ENCODE measurements around the gene NFIC.
"Not testable (repeated sequence)": the region's sequence is repeated elsewhere in the genome, so short reads cannot be mapped to it uniquely, and the experiment has no call there.

Gene NFIC

GRCh38 chr19:3374369-3375112, 8.2 kb downstream of the NFIC start:
- H3K4me3 ChIP-seq (ENCODE audit: insufficient read depth, low read depth, low read length), result no peak overlapping the region
- peaks cover 33% of the 10 kb centered on the region for H3K27me3 ChIP-seq (ENCODE audit: control insufficient read depth, insufficient read depth, low read length, poor library complexity, severe bottlenecking)
- H3K4me1 ChIP-seq (ENCODE audit: control insufficient read depth, insufficient read depth, low read length), result peaks cover 10% of the 10 kb centered on the region
- 58 to 60% methylated on average over 10 of the region's 10 CpGs for WGBS, 2 experiments
- H3K9me3 ChIP-seq (ENCODE audit: control insufficient read depth, low read length), result no peaks in the 10 kb centered on the region
- no peaks in the 10 kb centered on the region for H3K36me3 ChIP-seq (ENCODE audit: control insufficient read depth, insufficient read depth, low read length)
- H3K27ac ChIP-seq (ENCODE audit: insufficient read depth, low read depth, low read length, poor library complexity, severe bottlenecking), result no peak overlapping the region

- Histone ChIP-seq H3K27ac (ENCODE audit: insufficient read depth, low read depth, low read length, poor library complexity, severe bottlenecking) (no peak overlapping the region), H3K27me3 (ENCODE audit: control insufficient read depth, insufficient read depth, low read length, poor library complexity, severe bottlenecking) (peaks cover 23% of the 10 kb centered on the region), H3K9me3 (ENCODE audit: control insufficient read depth, low read length) (no peaks in the 10 kb centered on the region), H3K36me3 (ENCODE audit: control insufficient read depth, insufficient read depth, low read length) (no peaks in the 10 kb centered on the region), H3K4me3 (ENCODE audit: insufficient read depth, low read depth, low read length) (no peak overlapping the region), H3K4me1 (ENCODE audit: control insufficient read depth, insufficient read depth, low read length) (peaks cover 1% of the 10 kb centered on the region)
- WGBS, 2 experiments, result 78 to 80% methylated on average over 32 of the region's 32 CpGs
Measured at GRCh38 chr19:3375221-3376090, 9.1 kb downstream of the NFIC start.

GRCh38 chr19:3376091-3376455, 9.7 kb downstream of the NFIC start:
- not testable (repeated sequence) for H3K4me3 ChIP-seq (ENCODE audit: insufficient read depth, low read depth, low read length); H3K9me3 ChIP-seq (ENCODE audit: control insufficient read depth, low read length); H3K36me3 ChIP-seq (ENCODE audit: control insufficient read depth, insufficient read depth, low read length); H3K27ac ChIP-seq (ENCODE audit: insufficient read depth, low read depth, low read length, poor library complexity, severe bottlenecking); H3K4me1 ChIP-seq (ENCODE audit: control insufficient read depth, insufficient read depth, low read length)
- WGBS, 2 experiments, result 93 to 95% methylated on average over 12 of the region's 12 CpGs
- peaks cover 17% of the 10 kb centered on the region for H3K27me3 ChIP-seq (ENCODE audit: control insufficient read depth, insufficient read depth, low read length, poor library complexity, severe bottlenecking)

GRCh38 chr19:3378352-3379150, 12.2 kb downstream of the NFIC start:
- Histone ChIP-seq H3K27me3 (ENCODE audit: control insufficient read depth, insufficient read depth, low read length, poor library complexity, severe bottlenecking) (no peaks in the 10 kb centered on the region), H3K27ac (ENCODE audit: insufficient read depth, low read depth, low read length, poor library complexity, severe bottlenecking) (no peak overlapping the region)

GRCh38 chr19:3380829-3381228, 14.4 kb downstream of the NFIC start:
- no peaks in the 10 kb centered on the region for H3K36me3 ChIP-seq (ENCODE audit: control insufficient read depth, insufficient read depth, low read length)
- H3K4me3 ChIP-seq (ENCODE audit: insufficient read depth, low read depth, low read length), result no peak overlapping the region
- H3K27me3 ChIP-seq (ENCODE audit: control insufficient read depth, insufficient read depth, low read length, poor library complexity, severe bottlenecking), result no peaks in the 10 kb centered on the region
- no peak overlapping the region for H3K27ac ChIP-seq (ENCODE audit: insufficient read depth, low read depth, low read length, poor library complexity, severe bottlenecking)
- WGBS, 2 experiments, result 89 to 92% methylated on average over 11 of the region's 11 CpGs
- H3K4me1 ChIP-seq (ENCODE audit: control insufficient read depth, insufficient read depth, low read length), result peaks cover 10% of the 10 kb centered on the region
- no peaks in the 10 kb centered on the region for H3K9me3 ChIP-seq (ENCODE audit: control insufficient read depth, low read length)

More at GRCh38 chr19:3378352-3379150, 12.2 kb downstream of the NFIC start:
- WGBS, 2 experiments, result 83 to 86% methylated on average over 11 of the region's 11 CpGs
- no peaks in the 10 kb centered on the region for H3K4me1 ChIP-seq (ENCODE audit: control insufficient read depth, insufficient read depth, low read length)
- no peaks in the 10 kb centered on the region for H3K36me3 ChIP-seq (ENCODE audit: control insufficient read depth, insufficient read depth, low read length)
- no peaks in the 10 kb centered on the region for H3K9me3 ChIP-seq (ENCODE audit: control insufficient read depth, low read length)
- no peak overlapping the region for H3K4me3 ChIP-seq (ENCODE audit: insufficient read depth, low read depth, low read length)

GRCh38 chr19:3381701-3382372, 15.5 kb downstream of the NFIC start:
- no peaks in the 10 kb centered on the region for H3K36me3 ChIP-seq (ENCODE audit: control insufficient read depth, insufficient read depth, low read length)
- WGBS, 2 experiments, result 94% methylated on average over 59 of the region's 59 CpGs
- H3K4me1 ChIP-seq (ENCODE audit: control insufficient read depth, insufficient read depth, low read length), result peaks cover 10% of the 10 kb centered on the region
- no peak overlapping the region for H3K4me3 ChIP-seq (ENCODE audit: insufficient read depth, low read depth, low read length)
- H3K27ac ChIP-seq (ENCODE audit: insufficient read depth, low read depth, low read length, poor library complexity, severe bottlenecking), result no peak overlapping the region
- H3K9me3 ChIP-seq (ENCODE audit: control insufficient read depth, low read length), result no peaks in the 10 kb centered on the region
- no peaks in the 10 kb centered on the region for H3K27me3 ChIP-seq (ENCODE audit: control insufficient read depth, insufficient read depth, low read length, poor library complexity, severe bottlenecking)

GRCh38 chr19:3382460-3383100, 16.2 kb downstream of the NFIC start:
- Histone ChIP-seq H3K9me3 (ENCODE audit: control insufficient read depth, low read length) (no peaks in the 10 kb centered on the region), H3K4me3 (ENCODE audit: insufficient read depth, low read depth, low read length) (no peak overlapping the region), H3K36me3 (ENCODE audit: control insufficient read depth, insufficient read depth, low read length) (no peaks in the 10 kb centered on the region), H3K4me1 (ENCODE audit: control insufficient read depth, insufficient read depth, low read length) (peaks cover 10% of the 10 kb centered on the region), H3K27me3 (ENCODE audit: control insufficient read depth, insufficient read depth, low read length, poor library complexity, severe bottlenecking) (no peaks in the 10 kb centered on the region), H3K27ac (ENCODE audit: insufficient read depth, low read depth, low read length, poor library complexity, severe bottlenecking) (no peak overlapping the region)
- WGBS, 2 experiments, result 94% methylated on average over 14 of the region's 14 CpGs

- Histone ChIP-seq H3K27ac (ENCODE audit: insufficient read depth, low read depth, low read length, poor library complexity, severe bottlenecking) (no peak overlapping the region), H3K27me3 (ENCODE audit: control insufficient read depth, insufficient read depth, low read length, poor library complexity, severe bottlenecking) (no peaks in the 10 kb centered on the region)
- whole genome bisulfite sequencing, 2 experiments, result 75 to 78% methylated on average over 13 of the region's 13 CpGs
Measured at GRCh38 chr19:3383121-3383722, 16.8 kb downstream of the NFIC start.

More at GRCh38 chr19:3383121-3383722, 16.8 kb downstream of the NFIC start:
- H3K9me3 ChIP-seq (ENCODE audit: control insufficient read depth, low read length), result no peaks in the 10 kb centered on the region
- no peak overlapping the region for H3K4me3 ChIP-seq (ENCODE audit: insufficient read depth, low read depth, low read length)
- no peaks in the 10 kb centered on the region for H3K36me3 ChIP-seq (ENCODE audit: control insufficient read depth, insufficient read depth, low read length)
- H3K4me1 ChIP-seq (ENCODE audit: control insufficient read depth, insufficient read depth, low read length), result peaks cover 10% of the 10 kb centered on the region

Measured in ectodermal cell (in vitro differentiated cells).